ENCODE measurements around the gene GTF2H4.

Gene GTF2H4

GRCh38 chr6:30882759-30883684, 25.0 kb upstream of the GTF2H4 start:
- DNase-seq = no peak

- DNase-seq = no peak
These were observed 24.1 kb upstream of the GTF2H4 start, which contains the start of gene DDR1 for GRCh38 chr6:30883685-30884520. Gene DDR1, plus strand, starts transcription at chr6:30884519. Its CDS starts 4,211 bp downstream, at chr6:30888730.

- DNase-seq = no peak
These were observed 23.2 kb upstream of the GTF2H4 start for GRCh38 chr6:30884521-30885480.

- DNase-seq = no peak
These were observed 22.5 kb upstream of the GTF2H4 start for GRCh38 chr6:30885481-30885998.

GRCh38 chr6:30885999-30886896, 21.8 kb upstream of the GTF2H4 start:
- DNase-seq = no peak

GRCh38 chr6:30886897-30887255, 21.1 kb upstream of the GTF2H4 start:
- no peak for DNase-seq

- no peak for DNase-seq
These were observed 19.8 kb upstream of the GTF2H4 start for GRCh38 chr6:30887901-30888815.

- no peak for DNase-seq
These were observed 19.1 kb upstream of the GTF2H4 start for GRCh38 chr6:30888816-30889495.

GRCh38 chr6:30889496-30889885, 18.5 kb upstream of the GTF2H4 start:
- DNase-seq = no peak

GRCh38 chr6:30889921-30890645, 17.9 kb upstream of the GTF2H4 start:
- DNase-seq = no peak

- DNase-seq = no peak
These were observed 17.2 kb upstream of the GTF2H4 start for GRCh38 chr6:30890646-30891449.

- DNase-seq = no peak
These were observed 16.6 kb upstream of the GTF2H4 start for GRCh38 chr6:30891450-30891723.

GRCh38 chr6:30891816-30892538, 16.0 kb upstream of the GTF2H4 start:
- DNase-seq = no peak

- no peak for DNase-seq
These were observed 14.9 kb upstream of the GTF2H4 start for GRCh38 chr6:30893001-30893591.

GRCh38 chr6:30893666-30894065, 14.3 kb upstream of the GTF2H4 start:
- DNase-seq = no peak

- DNase-seq = no peak
These were observed 13.6 kb upstream of the GTF2H4 start for GRCh38 chr6:30894381-30894780.

GRCh38 chr6:30894935-30895334, 13.1 kb upstream of the GTF2H4 start:
- DNase-seq = no peak

Data from NCI-H2081 treated with DMSO at 0.1 percent for 48 hours (cell line).